ENCODE data around the gene CACHD1. TPM values are rescaled to one million over a fixed set of nuclear protein-coding genes. Genes with fewer than 3 reads are reported as not detected.
"Not testable (repeated sequence)": the region's sequence is repeated elsewhere in the genome, so short reads cannot be mapped to it uniquely, and the experiment has no call there.

The CACHD1 gene
- total RNA-seq, 1 donor from 2014 or later, result 12.8 TPM

DNA sequence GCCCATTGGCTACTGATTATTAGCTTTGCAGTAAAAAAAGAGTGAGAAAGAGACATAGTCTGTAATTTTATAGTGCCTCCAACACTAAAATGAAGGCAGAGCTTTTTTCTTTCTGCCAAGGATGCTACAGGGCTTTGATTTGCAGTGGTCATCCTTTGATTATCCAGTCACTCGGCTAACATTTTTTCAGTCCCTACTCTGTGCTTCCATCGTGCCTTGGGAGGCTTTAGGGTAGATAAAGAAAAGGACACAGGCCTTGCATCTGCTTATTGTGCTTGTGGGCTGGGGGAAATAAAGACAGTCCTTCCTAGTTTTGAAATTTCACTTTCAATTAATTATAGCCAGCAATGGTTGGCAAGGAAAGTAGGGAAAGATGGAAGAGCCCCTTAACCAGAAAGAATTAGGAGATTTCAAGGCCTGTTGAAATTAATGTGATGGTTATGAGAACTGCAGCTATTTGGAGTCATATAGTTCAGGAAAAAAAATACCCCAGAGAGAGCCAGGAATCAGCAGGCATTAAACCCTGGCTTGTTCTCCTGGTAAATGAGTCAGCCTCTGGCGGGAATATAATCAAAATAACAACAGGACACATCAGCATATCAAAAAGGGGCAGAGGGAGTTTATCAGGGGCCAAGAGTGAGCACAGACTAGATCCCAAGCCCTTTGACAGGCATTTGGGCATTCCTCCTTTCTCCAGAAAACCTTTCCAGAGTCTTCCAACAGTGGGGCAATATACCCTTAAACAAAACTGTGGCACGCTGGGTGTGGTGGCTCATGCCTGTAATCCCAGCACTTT, 27.4 kb downstream of the CACHD1 start:
- no peak for DNase-seq

DNA sequence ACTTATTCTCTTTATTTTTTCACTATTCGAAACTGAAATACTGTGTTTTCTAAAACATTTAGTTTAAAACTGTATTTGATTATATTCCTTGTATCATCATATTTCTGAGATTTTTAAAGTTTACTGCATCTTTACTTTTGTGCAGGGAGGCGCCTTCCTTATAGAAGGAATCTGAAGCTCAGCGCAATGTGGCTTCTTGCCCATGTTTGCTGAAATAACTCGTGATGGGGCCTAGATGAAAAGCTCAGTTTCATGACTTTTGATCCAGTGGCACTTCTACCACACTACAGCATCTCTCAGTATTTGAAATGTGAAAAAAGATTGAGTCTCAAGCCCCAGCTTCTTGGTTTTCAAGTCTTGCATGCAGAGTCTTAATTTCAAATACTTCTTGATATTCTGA, 28.4 kb downstream of the CACHD1 start:
- no peak for DNase-seq

DNA sequence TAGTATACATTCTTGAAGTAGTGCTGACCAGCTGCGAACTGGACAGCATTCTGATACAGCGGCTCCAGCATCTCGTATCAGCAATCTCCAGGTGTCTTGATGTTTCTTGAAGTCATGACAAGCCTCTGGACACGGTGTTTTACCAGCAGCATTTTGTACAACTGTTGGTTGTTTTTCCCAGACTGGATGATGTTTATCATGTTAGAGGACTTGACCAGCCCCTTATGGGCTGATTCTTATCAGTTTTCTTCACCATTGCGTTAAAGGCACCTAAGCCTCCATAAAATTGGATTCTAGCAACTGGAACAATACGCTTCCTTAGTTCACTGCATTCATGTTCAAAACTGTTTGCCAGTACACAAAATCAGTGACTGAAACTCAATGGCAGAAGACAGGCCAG, 29.1 kb downstream of the CACHD1 start:
- no peak for DNase-seq

DNA sequence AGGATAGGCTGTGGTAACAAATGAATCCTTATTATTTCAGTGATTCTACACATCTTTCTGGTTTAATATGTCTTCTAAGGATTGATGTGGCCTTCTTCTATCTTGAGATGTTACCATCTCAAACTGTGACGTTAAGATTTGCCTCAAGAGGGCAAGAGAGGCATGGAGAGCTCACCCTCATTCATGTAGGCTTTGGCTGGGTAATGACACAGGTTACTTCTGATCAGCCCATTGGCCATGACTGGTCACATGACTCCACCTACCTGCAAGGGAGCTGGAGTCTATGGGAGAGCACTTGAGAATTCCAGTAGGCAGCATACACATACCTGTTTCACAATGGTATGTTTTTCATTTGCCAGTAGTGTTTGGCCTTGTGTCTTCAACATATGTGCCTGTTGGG, 30.0 kb downstream of the CACHD1 start:
- DNase-seq, result no peak

DNA sequence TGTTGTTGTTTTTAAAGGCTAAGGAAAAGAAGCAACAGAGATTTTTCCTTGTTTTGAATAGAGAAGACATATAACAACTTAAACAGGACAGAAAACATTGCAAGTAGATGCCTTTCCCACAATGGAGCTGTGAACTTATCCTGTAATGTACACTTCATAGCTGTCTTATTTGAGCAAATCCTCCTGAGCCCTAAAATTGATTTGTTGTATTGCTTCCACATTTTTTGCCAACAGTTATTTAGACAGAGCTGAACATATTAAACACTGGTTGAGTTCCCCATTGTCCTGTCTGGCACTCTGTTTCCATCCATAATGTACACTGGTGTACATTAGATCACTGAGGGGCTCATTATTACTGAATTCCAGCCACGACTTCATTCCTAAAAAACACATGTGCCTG, 32.2 kb downstream of the CACHD1 start:
- DNase-seq, result no peak

DNA sequence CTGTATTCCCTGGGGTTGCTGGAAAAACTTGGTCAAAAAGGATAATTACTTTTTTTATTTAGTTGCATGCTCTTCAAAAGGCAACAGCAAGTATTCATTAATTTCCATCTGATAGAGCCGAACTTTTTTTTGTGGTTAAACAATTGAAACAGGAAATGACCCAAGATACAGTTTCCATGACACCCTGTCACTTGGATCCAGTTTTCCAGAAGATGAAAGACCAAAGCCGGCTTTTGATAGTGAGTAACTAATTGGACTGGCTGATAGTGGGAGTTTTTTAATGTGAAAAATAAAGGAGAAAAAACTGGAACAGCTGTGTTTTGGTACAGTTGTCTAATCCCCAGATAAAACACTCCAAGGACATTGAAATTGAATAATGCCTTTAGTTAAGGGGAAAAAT, 33.0 kb downstream of the CACHD1 start:
- DNase-seq, result peak; percentile 27

DNA sequence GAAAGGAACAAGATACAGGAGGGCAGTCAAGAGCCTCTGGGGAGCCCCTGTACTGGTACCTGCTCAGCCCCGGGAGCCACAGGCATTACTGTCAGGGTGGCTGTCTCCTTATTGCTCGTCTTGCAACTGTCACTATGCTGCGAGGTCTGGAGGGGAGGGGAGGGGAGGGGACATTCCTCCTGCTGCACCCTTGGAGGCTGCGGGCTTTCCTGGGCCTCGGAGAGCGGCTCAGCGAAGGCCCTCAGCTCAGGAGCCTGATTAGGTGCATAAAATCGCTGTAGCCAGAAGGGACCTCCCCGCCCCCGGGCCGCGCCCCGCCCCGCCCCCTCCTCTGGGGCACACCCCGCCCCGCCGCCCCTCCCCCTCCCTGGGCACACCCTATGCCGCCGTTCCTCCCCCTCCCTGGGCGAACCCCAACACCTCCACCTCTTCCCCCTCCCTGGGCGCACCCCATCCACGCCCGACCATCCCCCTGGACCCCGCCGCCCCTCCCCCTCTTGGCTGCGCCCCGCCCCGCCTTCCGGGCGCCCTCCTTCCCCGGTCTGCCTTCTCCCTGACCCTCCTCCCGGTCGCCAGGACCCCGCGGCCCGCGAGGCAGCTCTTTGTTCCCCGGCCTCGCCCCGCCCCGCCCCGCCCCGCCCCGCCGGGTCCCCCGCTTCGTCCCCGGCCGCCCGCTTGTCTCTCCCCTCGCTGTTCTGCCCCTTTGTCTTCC, 35.5 kb downstream of the CACHD1 start:
- DNase-seq, result peak; percentile 48

DNA sequence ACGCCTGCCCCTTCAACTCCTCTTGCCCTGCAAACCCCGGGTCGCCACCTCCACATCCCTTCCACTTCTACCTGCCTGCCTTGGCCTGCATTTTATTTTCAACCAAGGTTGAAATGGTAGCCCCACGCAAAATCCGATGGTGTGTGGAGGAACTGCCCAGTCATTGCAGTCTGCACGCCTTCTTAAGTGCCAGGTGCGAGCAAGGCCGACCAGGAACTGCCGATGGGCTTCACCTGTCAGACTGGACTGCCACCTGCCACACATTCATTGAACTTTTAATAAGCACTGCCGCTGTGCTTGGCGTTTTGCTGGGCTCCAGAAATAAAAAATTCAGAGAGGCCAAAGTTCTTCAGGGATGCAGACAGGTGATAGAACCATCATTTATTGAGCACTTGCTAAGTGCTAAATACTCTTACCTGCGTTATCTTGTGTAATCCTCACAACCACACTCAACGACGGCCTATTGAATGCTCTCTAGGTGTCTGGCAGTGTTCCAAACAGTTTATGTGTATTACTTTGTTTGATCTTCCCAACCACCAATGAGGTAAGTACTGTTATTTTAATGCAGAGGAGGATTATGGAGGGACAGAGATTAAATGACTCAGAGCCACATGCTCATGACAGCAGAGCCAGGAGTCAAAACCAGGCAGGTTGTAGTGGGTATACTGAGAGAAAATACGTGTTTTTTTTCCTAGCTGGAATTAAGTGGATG, 36.2 kb downstream of the CACHD1 start:
- peak; percentile 33 for DNase-seq

DNA sequence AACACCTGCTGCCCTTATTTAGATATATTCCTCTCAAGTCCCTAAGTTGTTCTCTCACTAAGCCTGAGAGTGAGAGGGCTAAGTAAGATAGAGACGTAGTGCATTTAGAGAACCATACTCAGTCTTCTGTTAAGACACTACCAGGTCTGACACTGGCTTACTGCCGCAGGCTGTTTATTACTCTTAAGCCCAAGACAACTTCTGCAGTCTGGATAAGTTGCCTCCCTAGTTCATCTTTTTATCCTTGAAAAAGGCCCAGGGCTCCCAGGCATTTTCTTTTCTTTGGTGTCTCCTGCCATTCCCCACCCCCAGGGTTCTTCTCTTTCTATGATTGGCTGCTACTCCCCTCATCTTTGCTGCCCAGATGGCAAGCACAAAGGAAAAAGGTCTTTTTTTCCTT, 38.7 kb downstream of the CACHD1 start:
- DNase-seq, result no peak

DNA sequence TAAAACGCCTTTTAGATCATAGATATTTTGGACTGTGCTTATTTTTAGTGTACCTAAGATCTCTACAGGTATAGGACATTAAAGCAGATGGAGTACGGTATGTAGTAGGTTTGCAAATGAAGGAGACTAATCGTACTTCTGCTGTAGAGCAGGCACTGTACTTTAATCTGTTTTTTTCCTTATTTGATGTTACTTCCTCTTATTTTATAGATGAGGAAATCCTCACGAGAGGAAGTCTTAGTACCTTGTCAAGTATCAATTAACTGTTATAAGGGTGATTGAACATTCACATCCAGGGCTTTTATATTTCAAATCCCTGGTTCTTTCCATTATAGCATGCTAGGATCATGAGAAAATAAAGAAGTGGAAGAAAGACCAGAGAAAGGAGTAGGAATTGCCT, 41.1 kb downstream of the CACHD1 start:
- no peak for DNase-seq

DNA sequence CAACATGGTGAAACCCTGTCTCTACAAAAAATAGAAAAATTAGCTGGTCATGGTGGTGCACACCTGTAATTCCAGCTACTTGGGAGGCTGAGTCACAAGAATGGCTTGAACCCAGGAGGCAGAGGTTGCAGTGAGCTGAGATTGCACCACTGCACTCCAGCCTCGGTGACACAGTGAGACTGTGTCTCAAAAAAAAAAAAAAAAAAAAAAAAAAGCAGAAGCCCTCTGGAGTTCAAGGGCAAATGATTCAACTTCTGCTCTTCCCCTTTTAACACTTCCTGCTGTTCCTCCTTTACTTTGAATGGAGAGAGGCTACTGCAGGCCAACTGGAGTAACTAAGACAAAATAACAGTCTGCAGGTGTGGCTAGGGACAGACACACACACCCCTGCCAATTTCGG, 42.3 kb downstream of the CACHD1 start:
- not testable (repeated sequence) for DNase-seq

DNA sequence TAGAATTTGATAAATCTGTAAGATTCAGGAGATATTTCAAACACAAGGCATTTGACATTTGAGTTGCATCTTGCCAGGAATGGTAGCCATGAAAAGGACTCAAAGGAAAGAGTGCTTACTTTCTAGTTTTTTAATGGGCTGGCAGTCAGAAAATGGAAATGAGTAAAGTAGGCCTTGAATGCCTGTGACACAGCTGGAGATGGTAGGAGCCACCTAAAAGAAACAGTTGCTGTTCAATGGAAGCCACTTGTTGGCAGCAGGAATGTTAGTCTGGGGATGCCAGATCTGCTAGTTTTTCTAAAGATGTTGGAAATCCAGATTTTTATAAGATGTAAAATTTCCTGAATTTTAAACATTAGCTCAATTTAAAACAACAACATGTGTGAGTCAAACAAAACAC, 43.6 kb downstream of the CACHD1 start:
- no peak for DNase-seq

DNA sequence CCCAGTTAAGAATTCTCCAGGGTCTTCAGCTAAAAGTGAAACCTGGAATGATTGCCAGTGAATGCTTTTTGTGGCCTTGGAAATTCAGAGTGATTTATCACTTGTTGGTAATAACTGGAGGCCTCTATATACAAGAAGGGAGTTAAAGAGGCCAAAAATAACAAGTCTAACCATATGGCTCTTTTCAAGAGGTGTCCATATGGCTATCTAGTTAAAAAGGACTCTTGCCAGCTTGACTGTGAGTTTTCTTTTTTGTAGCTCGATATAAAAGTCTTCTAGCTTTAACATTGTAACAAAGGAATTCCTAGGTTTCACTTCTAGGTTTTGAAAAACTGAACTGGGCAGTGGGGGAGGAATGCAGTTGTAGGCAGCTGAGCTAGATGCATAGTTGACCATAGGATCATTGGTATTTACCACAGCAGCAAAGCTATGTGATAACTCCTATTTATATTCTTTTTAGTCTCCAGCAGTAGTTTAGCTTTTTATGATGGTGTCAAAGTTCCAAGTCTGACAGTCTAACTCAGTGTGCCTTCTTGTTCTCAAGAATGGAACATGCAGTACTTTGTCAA, 44.4 kb downstream of the CACHD1 start:
- peak; percentile 36 for DNase-seq

DNA sequence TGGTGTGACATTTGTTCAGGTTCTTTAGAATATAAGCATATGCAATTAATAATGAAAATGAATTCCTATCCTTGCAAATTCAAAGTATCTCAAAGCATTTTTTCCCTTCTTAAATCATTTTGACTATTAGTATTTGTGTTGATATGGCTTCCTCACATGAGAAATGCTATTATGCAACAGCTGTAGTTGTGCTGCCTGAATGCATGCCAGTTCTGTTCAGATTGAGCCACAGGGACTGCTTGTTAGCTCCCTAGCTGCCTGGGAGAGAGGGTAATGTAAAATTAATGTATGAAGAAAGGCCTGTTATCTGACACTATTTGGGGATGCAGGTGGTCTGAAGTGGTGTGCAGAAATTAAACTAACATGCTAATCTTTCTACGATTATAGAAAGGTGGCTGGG, 45.5 kb downstream of the CACHD1 start:
- DNase-seq, result peak; percentile 62

DNA sequence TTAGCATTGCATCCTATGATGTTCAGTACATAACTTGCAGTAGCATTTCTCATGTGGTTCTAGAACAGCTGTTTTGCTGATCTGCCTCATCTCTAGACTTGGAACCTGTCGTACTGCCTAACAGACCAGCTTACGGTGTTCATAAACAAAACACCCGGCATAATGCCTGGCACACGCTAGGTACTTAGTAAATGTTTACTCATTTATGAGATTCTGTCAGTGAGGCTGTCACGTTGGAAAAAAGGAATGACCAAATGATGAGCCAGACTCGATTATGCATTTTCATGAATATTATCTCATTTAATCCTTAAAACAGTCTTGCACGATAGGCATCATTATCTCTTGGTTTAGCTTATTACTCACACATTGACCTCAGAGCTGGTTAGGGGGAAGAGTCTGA, 46.4 kb downstream of the CACHD1 start:
- no peak for DNase-seq

DNA sequence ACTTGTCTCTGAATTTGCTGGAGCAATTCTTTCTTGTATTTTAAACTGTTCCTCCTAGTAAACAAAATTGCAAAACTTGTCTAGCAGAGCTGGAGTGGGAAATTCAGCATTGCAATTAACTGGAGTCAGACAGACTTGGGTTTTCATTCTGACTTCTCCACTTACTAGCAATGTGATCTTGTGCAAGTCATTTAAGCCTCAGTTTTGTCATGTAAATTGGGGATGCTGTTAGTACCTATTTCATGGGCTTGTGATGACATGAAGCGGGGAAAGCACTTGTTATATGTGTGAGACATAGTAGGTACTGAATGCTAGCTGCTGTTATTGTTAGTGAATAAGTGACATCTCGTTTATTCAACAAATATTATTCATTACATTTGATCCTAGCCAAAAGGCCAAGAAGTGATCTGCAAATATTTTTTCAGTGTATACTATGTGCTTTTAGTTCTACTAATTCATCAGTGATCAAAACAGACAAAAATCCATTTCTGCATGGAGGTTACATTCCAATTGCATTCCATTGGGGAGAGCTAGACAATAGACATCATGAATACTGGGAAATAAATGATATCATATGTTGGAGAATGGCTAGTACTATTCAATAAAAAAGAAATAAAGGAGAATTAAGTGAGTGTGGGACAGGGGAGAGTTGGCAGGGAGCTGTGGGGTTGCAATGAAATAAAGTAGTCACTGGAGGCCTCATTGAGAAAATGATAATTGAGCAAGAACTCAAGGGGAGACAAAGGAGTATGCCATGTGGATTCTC, 47.1 kb downstream of the CACHD1 start:
- DNase-seq, result no peak

DNA sequence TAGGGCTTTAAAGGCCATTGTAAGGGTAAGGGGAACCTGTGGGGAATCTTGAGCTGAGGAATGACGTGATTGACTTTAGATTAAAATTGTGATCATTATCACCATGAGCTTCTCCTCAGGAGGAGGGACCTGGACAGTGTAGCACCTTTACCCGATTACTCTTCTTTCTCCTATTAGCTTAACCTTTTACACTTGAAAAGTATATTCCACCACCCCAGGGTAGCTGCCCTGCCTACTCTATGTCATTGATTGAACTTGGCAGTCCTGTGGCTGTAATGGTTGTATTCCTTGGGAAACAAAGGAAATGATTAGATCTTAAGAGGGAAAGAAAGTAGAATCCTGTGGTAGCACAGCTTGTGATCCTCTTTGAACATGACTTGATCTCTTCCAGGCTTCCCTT, 47.7 kb downstream of the CACHD1 start:
- no peak for DNase-seq

DNA sequence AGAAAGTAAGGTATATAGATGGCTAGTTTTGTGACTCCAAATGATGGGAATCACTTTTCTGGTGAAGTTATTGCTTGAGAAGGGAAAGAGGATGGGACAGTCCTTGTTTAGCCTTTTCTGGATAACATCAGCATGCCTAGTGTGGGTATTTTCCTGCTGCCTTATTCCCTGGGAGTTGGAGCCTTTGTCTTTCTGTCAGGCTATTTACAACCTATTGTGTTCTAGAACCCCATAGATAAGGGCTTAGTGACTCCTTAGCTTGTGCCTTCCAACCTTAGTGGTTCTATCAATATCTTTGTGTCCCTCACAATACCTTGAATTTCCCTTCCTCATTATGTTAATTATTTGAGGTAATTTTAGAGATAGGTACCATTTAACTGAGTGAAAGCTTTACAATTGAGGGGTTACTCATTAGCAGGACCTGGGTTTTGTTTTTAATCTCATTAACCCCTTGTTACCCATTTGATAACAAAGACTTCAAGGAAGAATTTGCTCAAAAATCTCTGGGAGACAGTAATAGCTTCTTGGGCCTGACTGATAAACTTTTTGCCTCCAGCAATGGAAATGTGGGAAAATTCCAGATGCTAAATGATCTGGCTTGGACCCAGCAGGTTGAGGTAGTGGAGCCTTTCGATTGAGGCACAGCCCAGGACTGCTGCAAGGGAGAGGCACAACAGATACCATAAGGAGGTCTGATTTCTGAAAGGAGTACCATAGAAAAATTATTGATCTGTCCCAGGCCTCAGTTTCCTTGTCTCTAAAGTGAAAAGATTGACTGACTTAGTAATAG, 49.0 kb downstream of the CACHD1 start:
- DNase-seq, result no peak

DNA sequence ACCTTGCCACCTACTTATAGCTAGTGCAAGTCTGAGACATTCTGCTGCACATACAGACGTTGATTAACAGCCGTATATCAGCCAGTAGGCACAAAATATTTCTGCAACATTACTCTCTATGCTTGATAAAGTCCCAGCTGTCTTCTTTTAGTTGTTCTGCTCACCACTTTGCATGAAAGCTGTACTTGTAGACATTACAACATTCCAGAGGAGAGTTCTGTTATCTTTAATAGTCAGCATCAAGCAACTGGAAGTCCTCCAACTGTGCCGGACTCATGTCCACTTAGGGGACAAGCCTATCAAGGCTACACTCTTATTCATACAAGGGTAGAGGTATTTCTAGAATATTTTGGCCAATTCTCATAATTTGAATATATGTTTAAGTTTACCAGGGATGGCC, 50.0 kb downstream of the CACHD1 start:
- no peak for DNase-seq

DNA sequence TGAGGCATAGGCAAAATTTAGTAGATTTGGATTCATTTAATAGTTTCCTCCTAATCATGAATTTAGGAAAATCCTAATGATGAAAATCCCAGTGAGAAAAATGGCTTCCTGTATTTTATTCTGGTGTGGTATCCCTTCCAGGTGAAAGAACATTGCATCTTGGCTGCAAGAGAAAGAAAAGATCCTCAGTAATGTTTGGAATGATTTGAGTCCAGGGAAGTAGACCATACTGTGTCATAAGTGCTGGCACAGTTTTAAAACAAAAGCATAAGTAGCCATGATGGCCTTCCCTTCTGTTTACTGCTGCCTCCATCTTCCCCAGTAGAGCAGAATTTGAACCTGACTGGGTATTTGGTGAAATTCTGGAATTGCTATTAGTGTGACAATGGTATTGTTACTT, 52.8 kb downstream of the CACHD1 start:
- no peak for DNase-seq

Data from tongue (tissue), 2 donors.